PC-9 (cell line): ENCODE data around the gene GRIN2A.

Experiments
- EZH2 ChIP-seq: fragments of 200-600 bp; sonication (generic); IDR thresholded peaks from 2 replicates; pipeline ENCODE4 v1.8.0; 2017; ENCODE audit warnings: antibody characterized with exemption, low read depth
- TF ChIP-seq, protein P1 (sequence below): fragments of 200-600 bp; sonication (generic); conservative IDR thresholded peaks from 2 replicates; pipeline ENCODE4 v1.6.1; 2017; ENCODE audit warnings: mixed run types, antibody characterized with exemption, mild to moderate bottlenecking, moderate library complexity

DNA sequence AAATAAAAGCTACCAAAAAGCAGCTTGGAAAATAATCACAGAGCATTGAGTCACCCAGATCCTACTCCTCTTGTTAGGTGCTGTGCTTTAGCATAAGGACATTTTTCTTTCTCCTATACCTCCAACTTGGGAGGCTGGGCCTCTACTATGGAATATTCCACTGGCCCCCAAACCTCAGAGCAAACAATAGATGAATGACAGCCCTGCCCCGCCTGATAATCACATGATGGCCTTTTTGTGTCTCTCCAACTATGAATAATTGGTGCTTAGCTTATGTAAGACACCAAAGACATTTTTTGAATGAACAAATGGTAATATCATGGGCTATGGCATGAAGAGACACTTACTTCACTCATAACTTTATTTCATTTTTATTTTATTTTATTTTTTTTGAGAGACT is 250.2 kb downstream of the GRIN2A start:
- TF ChIP-seq, protein P1, sequence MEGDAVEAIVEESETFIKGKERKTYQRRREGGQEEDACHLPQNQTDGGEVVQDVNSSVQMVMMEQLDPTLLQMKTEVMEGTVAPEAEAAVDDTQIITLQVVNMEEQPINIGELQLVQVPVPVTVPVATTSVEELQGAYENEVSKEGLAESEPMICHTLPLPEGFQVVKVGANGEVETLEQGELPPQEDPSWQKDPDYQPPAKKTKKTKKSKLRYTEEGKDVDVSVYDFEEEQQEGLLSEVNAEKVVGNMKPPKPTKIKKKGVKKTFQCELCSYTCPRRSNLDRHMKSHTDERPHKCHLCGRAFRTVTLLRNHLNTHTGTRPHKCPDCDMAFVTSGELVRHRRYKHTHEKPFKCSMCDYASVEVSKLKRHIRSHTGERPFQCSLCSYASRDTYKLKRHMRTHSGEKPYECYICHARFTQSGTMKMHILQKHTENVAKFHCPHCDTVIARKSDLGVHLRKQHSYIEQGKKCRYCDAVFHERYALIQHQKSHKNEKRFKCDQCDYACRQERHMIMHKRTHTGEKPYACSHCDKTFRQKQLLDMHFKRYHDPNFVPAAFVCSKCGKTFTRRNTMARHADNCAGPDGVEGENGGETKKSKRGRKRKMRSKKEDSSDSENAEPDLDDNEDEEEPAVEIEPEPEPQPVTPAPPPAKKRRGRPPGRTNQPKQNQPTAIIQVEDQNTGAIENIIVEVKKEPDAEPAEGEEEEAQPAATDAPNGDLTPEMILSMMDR = no peak
- TF ChIP-seq EZH2 = no peak
